GF-D8 (cell line): ENCODE measurements around the gene GPR15.

ENCODE experiments used
- DNase-seq: peaks from one replicate; lab custom pipeline; 2025; lab: John Stamatoyannopoulos, UW

Gene GPR15

DNA sequence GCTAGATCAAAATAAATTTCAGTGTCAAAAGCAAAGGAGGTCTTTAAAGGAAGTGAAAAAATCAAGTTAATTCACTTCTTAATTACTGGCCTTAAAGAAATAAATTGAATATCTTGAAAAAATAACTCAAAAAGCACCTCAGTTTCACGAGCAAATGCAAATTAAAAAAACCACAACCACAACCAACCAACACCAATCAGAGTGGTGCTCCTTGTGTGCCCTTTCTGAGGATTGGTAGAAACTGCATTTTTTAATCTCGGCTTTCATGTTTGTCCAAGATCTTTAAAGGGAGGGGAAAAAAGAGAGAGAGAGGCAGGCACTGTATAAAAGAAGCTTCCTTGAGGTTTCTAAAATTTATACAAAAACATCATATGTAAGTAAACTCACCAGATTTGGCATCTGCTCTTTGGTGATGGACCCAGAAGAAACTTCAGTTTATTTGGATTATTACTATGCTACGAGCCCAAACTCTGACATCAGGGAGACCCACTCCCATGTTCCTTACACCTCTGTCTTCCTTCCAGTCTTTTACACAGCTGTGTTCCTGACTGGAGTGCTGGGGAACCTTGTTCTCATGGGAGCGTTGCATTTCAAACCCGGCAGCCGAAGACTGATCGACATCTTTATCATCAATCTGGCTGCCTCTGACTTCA, at the start of gene GPR15:
Gene GPR15 (plus strand): TSS at position 357 of the 653 bp plus-strand sequence. CDS start 56 bp downstream, at position 413.
- no peak for DNase-seq

- no peak for DNase-seq
These were observed 48.9 kb upstream of the GPR15 start for GRCh38 chr3:98482717-98483482.

DNA sequence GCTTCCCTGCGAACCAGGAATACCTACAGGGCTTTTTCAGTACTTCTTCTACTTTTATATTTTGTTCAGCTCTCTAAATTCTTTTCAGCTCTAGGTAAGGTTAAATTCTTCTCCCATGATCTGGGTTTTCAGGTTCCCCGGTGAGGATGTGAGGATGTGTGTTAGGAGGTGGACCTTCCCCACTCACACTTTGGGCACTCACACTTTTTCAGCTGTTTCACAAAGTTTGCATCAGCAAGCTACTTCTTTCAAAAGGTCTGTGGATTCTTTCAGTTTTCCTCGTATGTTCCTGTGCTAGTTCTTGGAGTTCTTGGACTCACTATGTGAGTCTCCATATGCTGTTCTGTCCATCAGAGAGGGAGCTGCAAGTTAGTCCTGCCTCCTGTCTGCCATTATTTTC, 48.2 kb upstream of the GPR15 start:
- DNase-seq, result no peak

DNA sequence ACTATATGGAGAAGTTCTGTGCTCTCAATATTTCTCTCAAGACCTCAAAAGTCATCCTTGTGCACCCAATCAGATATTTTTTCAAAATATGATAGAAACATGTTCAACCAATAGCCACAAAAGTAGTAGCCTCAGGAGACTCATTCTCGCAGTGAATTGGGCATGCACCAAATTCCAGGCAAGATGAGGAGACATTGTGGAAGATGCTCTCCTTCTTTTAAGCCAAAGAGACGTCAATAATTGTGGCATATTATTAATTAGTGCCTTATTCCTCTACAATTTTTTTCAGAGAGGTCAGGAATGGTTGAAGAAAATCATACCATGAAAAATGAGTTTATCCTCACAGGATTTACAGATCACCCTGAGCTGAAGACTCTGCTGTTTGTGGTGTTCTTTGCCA, 34.4 kb upstream of the GPR15 start, which contains the start of gene OR5K2:
Gene OR5K2 (plus strand): TSS at position 301 of the 400 bp plus-strand sequence. CDS start 0 bp downstream, at position 301.
- no peak for DNase-seq

GRCh38 chr3:98500019-98500418, 31.8 kb upstream of the GPR15 start:
- no peak for DNase-seq

GRCh38 chr3:98501270-98501669, 30.5 kb upstream of the GPR15 start:
- no peak for DNase-seq

- DNase-seq, result no peak
These were observed 29.8 kb upstream of the GPR15 start for GRCh38 chr3:98501863-98502576.

- no peak for DNase-seq
These were observed 27.2 kb upstream of the GPR15 start for GRCh38 chr3:98504539-98504938.

GRCh38 chr3:98508582-98508981, 23.2 kb upstream of the GPR15 start:
- DNase-seq, result no peak

- DNase-seq, result no peak
These were observed 19.2 kb upstream of the GPR15 start for GRCh38 chr3:98512576-98512975.

- DNase-seq, result peak; percentile 22
These were observed 18.7 kb upstream of the GPR15 start for GRCh38 chr3:98513091-98513511.

DNA sequence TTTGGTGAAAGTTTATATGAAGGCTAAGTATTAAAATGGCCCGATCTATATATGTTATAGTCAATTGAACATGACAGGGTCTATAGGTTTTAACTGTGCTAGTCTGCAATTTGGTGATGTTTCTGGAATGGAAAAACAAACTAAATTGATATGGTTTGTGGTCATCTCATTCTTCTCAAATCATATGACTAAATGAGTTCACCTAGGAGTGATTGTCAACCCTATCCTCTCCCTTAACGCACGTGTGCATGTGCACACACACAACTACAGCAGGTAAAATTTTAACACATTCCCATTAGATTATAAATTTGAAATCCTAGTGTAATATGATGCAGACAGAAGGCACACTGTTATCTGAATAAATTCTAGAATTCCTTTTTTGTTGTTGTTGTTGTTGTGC, 18.0 kb upstream of the GPR15 start:
- no peak for DNase-seq

DNA sequence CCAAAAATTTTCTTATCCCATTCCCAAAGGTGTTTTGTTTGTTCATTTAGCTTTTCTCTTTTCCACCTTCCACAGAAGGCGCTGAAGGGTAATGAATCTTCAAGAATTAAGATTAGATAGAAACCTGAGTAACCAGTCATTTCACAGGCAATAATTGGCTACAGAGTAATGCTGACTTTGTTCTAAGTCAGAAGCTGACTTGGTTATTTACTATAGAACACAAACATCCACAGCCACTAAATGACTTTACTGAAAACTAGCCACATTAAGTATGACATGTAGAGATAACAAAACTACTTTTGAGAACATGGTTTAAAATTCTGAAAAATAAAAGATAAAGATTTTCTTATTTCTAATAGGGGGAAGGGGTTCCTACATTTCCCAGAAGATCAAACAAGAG, 16.8 kb upstream of the GPR15 start:
- no peak for DNase-seq

- no peak for DNase-seq
These were observed 13.0 kb upstream of the GPR15 start for GRCh38 chr3:98518816-98519215.

GRCh38 chr3:98519351-98519750, 12.4 kb upstream of the GPR15 start:
- no peak for DNase-seq

GRCh38 chr3:98521897-98522543, 9.8 kb upstream of the GPR15 start:
- DNase-seq, result no peak

GRCh38 chr3:98522544-98523281, 9.1 kb upstream of the GPR15 start, which contains the start of gene CLDND1:
TSS of gene CLDND1 (minus strand) at chr3:98522902. CDS start at chr3:98521424, 1,478 bp downstream.
- peak; percentile 90 for DNase-seq

GRCh38 chr3:98525494-98525893, 6.3 kb upstream of the GPR15 start:
- no peak for DNase-seq

- no peak for DNase-seq
These were observed 3.1 kb upstream of the GPR15 start for GRCh38 chr3:98528474-98529346.

DNA sequence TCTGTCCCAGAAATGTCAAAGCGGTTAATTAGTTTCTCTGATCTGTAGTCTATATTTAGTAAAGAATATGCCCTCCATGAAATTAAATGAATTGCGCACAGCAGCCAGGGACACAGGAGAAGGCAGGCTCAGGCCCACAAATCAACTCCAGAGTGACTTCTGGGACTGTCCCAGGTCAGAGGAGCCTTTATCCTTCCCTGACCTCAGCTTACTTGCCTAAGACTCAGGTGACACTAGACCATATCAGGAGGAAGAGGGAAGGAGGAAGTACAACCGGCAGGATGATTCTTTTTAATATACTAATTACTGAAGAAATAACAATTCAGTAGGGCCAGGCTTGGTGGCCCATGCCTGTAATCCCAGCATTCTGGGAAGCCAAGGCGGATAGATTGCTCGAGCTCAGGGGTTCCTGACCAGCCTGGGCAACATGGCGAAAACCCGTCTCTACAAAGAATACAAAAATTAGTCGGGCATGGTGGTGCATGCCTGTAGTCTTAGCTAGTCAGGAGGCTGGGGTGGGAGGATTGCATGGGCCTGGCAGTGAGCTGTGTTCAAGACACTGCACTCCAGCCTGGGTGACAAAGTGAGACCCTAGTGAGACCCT, 1.8 kb upstream of the GPR15 start:
- DNase-seq, result no peak
